HL-60 (cell line): ENCODE measurements around the gene EML6.

ENCODE experiments used
- DNase-seq, 2 experiments: peaks; one replicate each; pipeline ENCODE4 v3.0.0-alpha.2; 2010 to 2020; ENCODE audit warnings: low read depth in 1 of 2, low spot score in 1 of 2
- H3K27ac ChIP-seq: fragments of 250-450 bp; sonication (Bioruptor Pico); replicated peaks from 2 replicates; pipeline ENCODE4 v1.5.1; 2020; ENCODE audit warnings: mild to moderate bottlenecking, moderate library complexity
- H3K27me3 ChIP-seq: fragments of 250-450 bp; sonication (Bioruptor Pico); 2 replicates; pipeline ENCODE4 v1.5.1; 2021; ENCODE audit warnings: mild to moderate bottlenecking, moderate library complexity; ENCODE audit not compliant: insufficient read depth, poor library complexity, severe bottlenecking
- H3K4me3 ChIP-seq: replicated peaks from 2 replicates; pipeline ENCODE4 v1.5.1; 2011; ENCODE audit warnings: mild to moderate bottlenecking, control low read depth, low read length; ENCODE audit not compliant: insufficient read depth
- CTCF ChIP-seq: IDR thresholded peaks from one replicate; pipeline ENCODE4 v1.5.1; 2011; ENCODE audit warnings: low read length, control low read depth, inconsistent platforms; ENCODE audit not compliant: insufficient read depth
- GABPA ChIP-seq: IDR thresholded peaks from 2 replicates; pipeline ENCODE4 v1.6.1; 2012; ENCODE audit warnings: low read depth
- POLR2AphosphoS5 ChIP-seq: IDR thresholded peaks from 2 replicates; pipeline ENCODE4 v1.6.1; 2012; ENCODE audit warnings: low read depth
- REST ChIP-seq: IDR thresholded peaks from 2 replicates; pipeline ENCODE4 v1.6.1; 2012; ENCODE audit warnings: low read depth; ENCODE audit not compliant: insufficient replicate concordance
- SPI1 ChIP-seq: IDR thresholded peaks from 2 replicates; pipeline ENCODE4 v1.6.1; 2012; ENCODE audit warnings: low read depth, mild to moderate bottlenecking, borderline replicate concordance

Gene EML6

GRCh38 chr2:54925022-54925421 lies 201.6 kb downstream of the EML6 start:
- DNase-seq = no peak
- H3K27ac ChIP-seq = no peak overlapping the region

GRCh38 chr2:54927085-54927750 lies 203.8 kb downstream of the EML6 start:
- Histone ChIP-seq H3K27ac (no peak overlapping the region), H3K4me3 (no peak overlapping the region), H3K27me3 (no peaks in the 10 kb centered on the region)
- no peak for TF ChIP-seq GABPA
- TF ChIP-seq REST = no peak
- TF ChIP-seq CTCF = no peak
- no peak for DNase-seq

More at GRCh38 chr2:54925022-54925421, 201.6 kb downstream of the EML6 start:
- Histone ChIP-seq H3K27me3 (no peaks in the 10 kb centered on the region), H3K4me3 (no peak overlapping the region)
- no peak for TF ChIP-seq SPI1
- TF ChIP-seq REST = no peak
- no peak for TF ChIP-seq GABPA
- TF ChIP-seq POLR2AphosphoS5 = no peak
- TF ChIP-seq CTCF = no peak

- Histone ChIP-seq H3K27me3 (no peaks in the 10 kb centered on the region), H3K27ac (no peak overlapping the region), H3K4me3 (no peak overlapping the region)
- no peak for DNase-seq
- no peak for TF ChIP-seq POLR2AphosphoS5
- TF ChIP-seq REST = no peak
These were observed 204.5 kb downstream of the EML6 start for GRCh38 chr2:54927751-54928615.
